Activated naive CD8-positive, alpha-beta T cell treated with anti-CD3 and anti-CD28 coated beads for 36 hours (primary cell): ENCODE data around the gene HERPUD2. TPM values are rescaled to one million over a fixed set of nuclear protein-coding genes. Genes with fewer than 3 reads are reported as not detected.

Source experiments
- DNase-seq: peaks from one replicate; pipeline ENCODE4 v3.0.0; 2021
- H3K27ac Mint-ChIP-seq: one replicate; pipeline ENCODE4 v1.8.0; 2022; ENCODE audit warnings: mild to moderate bottlenecking, moderate library complexity, mixed read lengths
- H3K27me3 Mint-ChIP-seq: one replicate; pipeline ENCODE4 v1.8.0; 2022; ENCODE audit warnings: mild to moderate bottlenecking, mixed read lengths
- H3K36me3 Mint-ChIP-seq: one replicate; pipeline ENCODE4 v1.8.0; 2021; ENCODE audit warnings: mild to moderate bottlenecking, mixed read lengths
- H3K4me1 Mint-ChIP-seq: one replicate; pipeline ENCODE4 v1.8.0; 2021; ENCODE audit warnings: mixed read lengths
- H3K4me3 Mint-ChIP-seq: one replicate; pipeline ENCODE4 v1.8.0; 2022; ENCODE audit warnings: mild to moderate bottlenecking, moderate library complexity, mixed read lengths
- H3K9me3 Mint-ChIP-seq: one replicate; pipeline ENCODE4 v1.8.0; 2022; ENCODE audit warnings: mixed read lengths
- total RNA-seq, 2 experiments: library from RNA; stranded (reverse); gene quantifications; one replicate each; pipeline ENCODE4 v1.2.3, GENCODE V29; 2021

Gene HERPUD2
- 10 to 100 TPM; 19.1 to 21.3 TPM for total RNA-seq

- peaks cover 54% of the 10 kb centered on the region for H3K4me1 Mint-ChIP-seq
- peak within 1 kb of the TSS; percentile 98 for H3K27ac Mint-ChIP-seq
- no peaks in the 10 kb centered on the region for H3K27me3 Mint-ChIP-seq
- H3K36me3 Mint-ChIP-seq = peaks cover 31% of the 10 kb centered on the region
- DNase-seq = peak; percentile 91
- no peaks in the 10 kb centered on the region for H3K9me3 Mint-ChIP-seq
- peak within 1 kb of the TSS; percentile 96 for H3K4me3 Mint-ChIP-seq
Observed at GRCh38 chr7:35694784-35695472, at the start of gene HERPUD2. Gene HERPUD2, minus strand, starts transcription at chr7:35695135. Its CDS starts 805 bp downstream, at chr7:35694330.

DNA sequence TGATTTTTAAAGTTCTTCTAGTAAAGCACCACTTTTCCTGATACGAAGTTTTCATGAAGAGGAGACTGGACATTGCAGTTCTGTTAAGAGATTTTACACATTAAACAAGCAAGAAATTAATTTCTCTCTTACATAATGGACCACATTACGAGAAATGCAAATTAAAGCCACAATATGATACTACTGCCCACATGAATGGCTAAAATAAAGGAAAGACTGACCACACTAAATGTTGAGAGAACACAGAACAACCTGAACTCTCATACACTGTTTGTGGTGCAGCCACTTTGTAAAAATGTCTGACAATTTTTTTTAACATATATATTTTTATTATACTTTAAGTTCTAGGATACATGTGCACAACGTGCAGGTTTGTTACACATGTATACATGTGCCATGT lies 44.0 kb upstream of the HERPUD2 start:
- H3K36me3 Mint-ChIP-seq = no peaks in the 10 kb centered on the region
- H3K27ac Mint-ChIP-seq = no peak overlapping the region
- DNase-seq = no peak
- H3K4me1 Mint-ChIP-seq = no peaks in the 10 kb centered on the region
- H3K4me3 Mint-ChIP-seq = no peak overlapping the region
- no peaks in the 10 kb centered on the region for H3K27me3 Mint-ChIP-seq
- peaks cover 9% of the 10 kb centered on the region for H3K9me3 Mint-ChIP-seq

DNA sequence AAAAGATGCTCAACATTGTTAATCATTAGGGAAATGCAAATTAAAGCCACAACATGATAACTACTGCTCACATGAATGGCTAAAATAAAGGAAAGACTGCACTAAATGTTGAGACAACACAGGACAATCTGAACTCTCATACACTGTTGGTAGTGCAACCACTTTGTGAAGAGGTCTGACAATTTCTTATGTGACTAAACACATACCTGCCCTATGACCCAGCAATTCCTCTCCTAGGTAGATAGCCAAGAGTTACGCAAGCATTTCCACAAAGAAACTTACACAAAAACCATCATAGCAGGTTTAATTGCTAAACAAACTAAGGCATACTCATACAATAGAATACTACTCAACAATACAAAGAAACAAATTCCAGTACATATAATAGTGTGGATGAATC lies 41.8 kb upstream of the HERPUD2 start:
- no peak overlapping the region for H3K27ac Mint-ChIP-seq
- no peaks in the 10 kb centered on the region for H3K27me3 Mint-ChIP-seq
- H3K4me3 Mint-ChIP-seq = no peak overlapping the region
- H3K4me1 Mint-ChIP-seq = no peaks in the 10 kb centered on the region
- DNase-seq = no peak
- H3K36me3 Mint-ChIP-seq = no peaks in the 10 kb centered on the region
- peaks cover 3% of the 10 kb centered on the region for H3K9me3 Mint-ChIP-seq

- Mint-ChIP-seq H3K27ac (no peak overlapping the region), H3K4me1 (peaks cover 3% of the 10 kb centered on the region), H3K36me3 (no peaks in the 10 kb centered on the region), H3K27me3 (no peaks in the 10 kb centered on the region), H3K9me3 (peaks cover under 1% of the 10 kb centered on the region), H3K4me3 (no peak overlapping the region)
- DNase-seq = no peak
Observed at GRCh38 chr7:35735396-35735795, 40.5 kb upstream of the HERPUD2 start.

- Mint-ChIP-seq H3K27ac (no peak overlapping the region), H3K9me3 (no peaks in the 10 kb centered on the region), H3K27me3 (no peaks in the 10 kb centered on the region), H3K4me1 (peaks cover 15% of the 10 kb centered on the region), H3K4me3 (no peak overlapping the region), H3K36me3 (no peaks in the 10 kb centered on the region)
- no peak for DNase-seq
Observed at GRCh38 chr7:35734001-35734483, 39.1 kb upstream of the HERPUD2 start.

DNA sequence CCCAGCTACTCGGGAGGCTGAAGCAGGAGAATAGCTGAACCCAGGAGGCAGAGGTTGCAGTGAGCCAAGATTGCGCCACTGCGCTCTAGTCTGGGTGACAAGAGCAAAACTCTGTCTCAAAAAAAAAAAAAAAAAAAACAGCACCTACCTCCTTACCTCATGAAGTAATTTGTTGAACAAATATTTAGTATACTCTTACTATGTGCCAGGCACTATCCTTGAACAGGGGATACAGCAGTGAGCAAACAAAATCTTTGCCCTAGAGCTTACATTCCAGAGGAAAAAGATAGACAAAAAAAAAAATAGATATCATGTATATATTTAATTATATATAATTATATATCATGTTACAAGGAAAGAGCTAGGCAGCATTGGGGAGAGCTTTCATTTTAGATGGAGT lies 36.4 kb upstream of the HERPUD2 start:
- H3K36me3 Mint-ChIP-seq = no peaks in the 10 kb centered on the region
- H3K27ac Mint-ChIP-seq = no peak overlapping the region
- H3K4me3 Mint-ChIP-seq = no peak overlapping the region
- no peaks in the 10 kb centered on the region for H3K27me3 Mint-ChIP-seq
- DNase-seq = no peak
- peaks cover 38% of the 10 kb centered on the region for H3K4me1 Mint-ChIP-seq
- H3K9me3 Mint-ChIP-seq = no peaks in the 10 kb centered on the region

DNA sequence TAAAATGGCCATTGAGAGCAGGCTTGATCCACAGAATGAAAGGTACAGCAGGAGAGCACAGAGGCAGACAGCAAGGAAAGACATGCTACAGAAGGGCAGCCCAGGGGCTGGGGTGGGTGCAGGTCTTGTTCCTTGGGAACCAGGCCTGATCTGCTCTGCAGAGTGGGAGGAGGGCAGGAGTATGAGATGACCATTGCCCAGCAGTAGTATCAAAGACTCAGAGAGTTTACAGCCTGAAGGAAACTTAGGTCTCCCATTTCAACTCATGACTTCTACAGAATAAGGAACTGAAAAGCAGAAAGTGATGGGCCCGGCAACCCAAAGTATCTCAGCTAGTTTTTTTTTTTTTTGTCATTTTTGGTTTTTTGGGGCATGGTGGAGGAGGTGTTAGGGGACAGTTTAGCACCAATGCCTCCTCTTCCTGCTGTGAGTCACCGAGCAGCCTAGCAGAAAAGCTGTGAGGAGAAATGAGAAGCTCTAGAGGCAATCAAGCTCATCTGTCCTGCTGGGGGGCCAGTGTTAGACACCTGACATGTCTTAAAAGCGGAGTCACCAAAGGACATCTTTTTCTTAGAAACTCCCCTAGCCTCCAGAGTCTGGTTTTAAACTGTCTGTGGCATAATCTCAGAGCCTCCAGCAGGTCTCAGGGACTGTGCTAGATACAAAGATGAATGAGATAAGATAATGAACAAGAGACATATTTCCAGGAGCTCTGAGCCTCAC lies 34.3 kb upstream of the HERPUD2 start:
- H3K27ac Mint-ChIP-seq = peak overlapping the region; percentile 57
- H3K36me3 Mint-ChIP-seq = peaks cover 4% of the 10 kb centered on the region
- peaks cover 3% of the 10 kb centered on the region for H3K9me3 Mint-ChIP-seq
- peaks cover 51% of the 10 kb centered on the region for H3K4me1 Mint-ChIP-seq
- peak; percentile 44 for DNase-seq
- no peak overlapping the region for H3K4me3 Mint-ChIP-seq
- no peaks in the 10 kb centered on the region for H3K27me3 Mint-ChIP-seq

- Mint-ChIP-seq H3K27me3 (no peaks in the 10 kb centered on the region), H3K4me3 (no peak overlapping the region), H3K4me1 (peaks cover 54% of the 10 kb centered on the region), H3K9me3 (peaks cover 3% of the 10 kb centered on the region), H3K36me3 (peaks cover 4% of the 10 kb centered on the region), H3K27ac (peak overlapping the region; percentile 30)
- no peak for DNase-seq
Observed at GRCh38 chr7:35728412-35729060, 33.6 kb upstream of the HERPUD2 start.

GRCh38 chr7:35727571-35727970 lies 32.6 kb upstream of the HERPUD2 start:
- H3K27ac Mint-ChIP-seq = no peak overlapping the region
- H3K4me3 Mint-ChIP-seq = no peak overlapping the region
- H3K27me3 Mint-ChIP-seq = no peaks in the 10 kb centered on the region
- H3K9me3 Mint-ChIP-seq = peaks cover 5% of the 10 kb centered on the region
- H3K36me3 Mint-ChIP-seq = peaks cover 7% of the 10 kb centered on the region
- peaks cover 62% of the 10 kb centered on the region for H3K4me1 Mint-ChIP-seq
- DNase-seq = peak; percentile 29

- peaks cover 7% of the 10 kb centered on the region for H3K36me3 Mint-ChIP-seq
- peaks cover 5% of the 10 kb centered on the region for H3K9me3 Mint-ChIP-seq
- no peak overlapping the region for H3K4me3 Mint-ChIP-seq
- DNase-seq = no peak
- H3K4me1 Mint-ChIP-seq = peaks cover 71% of the 10 kb centered on the region
- no peak overlapping the region for H3K27ac Mint-ChIP-seq
- H3K27me3 Mint-ChIP-seq = no peaks in the 10 kb centered on the region
Observed at GRCh38 chr7:35726654-35727053, 31.7 kb upstream of the HERPUD2 start.

DNA sequence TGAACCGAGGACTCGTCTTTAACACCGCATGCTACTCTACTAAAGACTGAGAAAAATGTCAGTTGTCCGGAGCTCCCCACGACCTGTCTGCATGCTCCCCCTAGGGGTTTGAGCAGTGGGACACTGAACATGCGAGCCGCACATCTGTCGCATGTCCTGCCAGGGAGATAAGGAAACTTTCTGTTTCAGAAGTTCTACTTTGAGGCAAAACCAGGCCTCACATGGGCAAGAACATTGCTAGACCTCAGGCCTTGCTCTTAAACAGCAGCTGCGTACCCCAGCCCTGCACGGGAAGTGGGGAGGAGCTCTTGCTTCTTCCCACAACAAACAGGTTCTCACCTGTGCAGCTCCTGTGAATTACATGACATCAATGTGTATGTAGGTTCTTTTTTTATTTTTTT lies 30.3 kb upstream of the HERPUD2 start:
- H3K27ac Mint-ChIP-seq = peak overlapping the region; percentile 75
- H3K27me3 Mint-ChIP-seq = no peaks in the 10 kb centered on the region
- peak overlapping the region; percentile 50 for H3K4me3 Mint-ChIP-seq
- DNase-seq = peak; percentile 58
- peaks cover 67% of the 10 kb centered on the region for H3K4me1 Mint-ChIP-seq
- peaks cover 7% of the 10 kb centered on the region for H3K36me3 Mint-ChIP-seq
- peaks cover 5% of the 10 kb centered on the region for H3K9me3 Mint-ChIP-seq

DNA sequence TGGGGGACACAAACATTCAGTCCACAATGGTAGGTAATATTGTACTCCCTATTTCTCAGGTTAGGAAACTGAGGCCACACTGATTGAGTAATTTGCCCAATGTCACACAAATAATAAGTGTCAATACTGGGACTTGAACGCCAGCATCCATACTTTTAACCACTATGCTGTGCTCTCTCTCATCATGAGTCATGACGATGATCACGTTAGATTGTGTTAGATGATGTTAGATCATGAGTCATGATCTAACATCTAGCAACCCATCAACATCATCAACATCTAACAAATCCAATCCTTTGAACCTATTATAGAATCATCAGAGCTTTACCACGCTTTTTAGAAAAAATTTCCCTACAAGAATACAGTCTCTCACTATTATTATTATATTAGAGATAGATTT lies 28.1 kb upstream of the HERPUD2 start:
- Mint-ChIP-seq H3K27me3 (no peaks in the 10 kb centered on the region), H3K27ac (peak overlapping the region; percentile 75), H3K4me1 (peaks cover 46% of the 10 kb centered on the region), H3K36me3 (peaks cover 7% of the 10 kb centered on the region), H3K4me3 (no peak overlapping the region), H3K9me3 (peaks cover 5% of the 10 kb centered on the region)
- DNase-seq = no peak

- H3K27ac Mint-ChIP-seq = peak overlapping the region; percentile 75
Observed at GRCh38 chr7:35722054-35722849, 27.3 kb upstream of the HERPUD2 start.

GRCh38 chr7:35721288-35721687 lies 26.4 kb upstream of the HERPUD2 start:
- no peak for DNase-seq
- Mint-ChIP-seq H3K4me1 (peaks cover 33% of the 10 kb centered on the region), H3K9me3 (peaks cover 5% of the 10 kb centered on the region), H3K27me3 (no peaks in the 10 kb centered on the region), H3K36me3 (peaks cover 7% of the 10 kb centered on the region), H3K27ac (no peak overlapping the region), H3K4me3 (no peak overlapping the region)

More at GRCh38 chr7:35722054-35722849, 27.3 kb upstream of the HERPUD2 start:
- Mint-ChIP-seq H3K4me1 (peaks cover 41% of the 10 kb centered on the region), H3K9me3 (peaks cover 5% of the 10 kb centered on the region), H3K27me3 (no peaks in the 10 kb centered on the region), H3K36me3 (peaks cover 7% of the 10 kb centered on the region), H3K4me3 (no peak overlapping the region)
- DNase-seq = peak; percentile 29
